BLaER1 treated with 17β-estradiol and CSF1 and Interleukin-3, amounts not matched to agents 10 nM and 100 nM (cell line): ENCODE data around the gene TXNDC2.
"Not testable (repeated sequence)": the region's sequence is repeated elsewhere in the genome, so short reads cannot be mapped to it uniquely, and the experiment has no call there.

Source experiments
- H3K27ac ChIP-seq, 11 experiments: shearing (Covaris generic); formaldehyde crosslinking; 2 replicates each; pipeline ENCODE4 v1.8.1; 2022
- H3K27me3 ChIP-seq, 11 experiments: shearing (Covaris generic); formaldehyde crosslinking; 2 replicates each; pipeline ENCODE4 v1.8.1; 2022
- H3K36me3 ChIP-seq, 11 experiments: shearing (Covaris generic); formaldehyde crosslinking; 2 replicates each; pipeline ENCODE4 v1.8.1; 2022
- H3K4me1 ChIP-seq, 10 experiments: shearing (Covaris generic); formaldehyde crosslinking; 2 replicates each; pipeline ENCODE4 v1.8.1; 2022
- H3K4me2 ChIP-seq, 11 experiments: shearing (Covaris generic); formaldehyde crosslinking; 2 replicates each; pipeline ENCODE4 v1.8.1; 2022
- H3K4me3 ChIP-seq, 10 experiments: shearing (Covaris generic); formaldehyde crosslinking; 2 replicates each; pipeline ENCODE4 v1.8.1; 2022
- H3K9ac ChIP-seq, 11 experiments: shearing (Covaris generic); formaldehyde crosslinking; 2 replicates each; pipeline ENCODE4 v1.8.1; 2022
- H3K9me3 ChIP-seq, 11 experiments: shearing (Covaris generic); formaldehyde crosslinking; replicated peaks in 1 of 11; 2 replicates each; pipeline ENCODE4 v1.8.1; 2022
- H4K20me1 ChIP-seq, 11 experiments: shearing (Covaris generic); formaldehyde crosslinking; 2 replicates each; pipeline ENCODE4 v1.8.1; 2022
- Cebpa-rat ChIP-seq, 11 experiments: shearing (Covaris generic); IDR thresholded peaks; 2 replicates each; pipeline ENCODE4 v1.8.1; 2022

Gene TXNDC2

GRCh38 chr18:9910661-9911060 lies 24.9 kb downstream of the TXNDC2 start:
- Histone ChIP-seq H3K4me3 (no peak overlapping the region), H3K27ac (no peak overlapping the region), H3K4me1 (peaks cover 4 to 8% (median 7%) of the 10 kb centered on the region in 10 experiments; a peak in 18 of 20 replicates), H3K4me2 (no peak overlapping the region), H3K9me3 (peaks cover 0 to 8% (median 6%) of the 10 kb centered on the region in 11 experiments; a peak in 11 of 22 replicates), H3K9ac (no peak overlapping the region), H3K36me3 (no peaks in the 10 kb centered on the region), H3K27me3 (no peaks in the 10 kb centered on the region), H4K20me1 (peaks cover 9 to 12% (median 12%) of the 10 kb centered on the region in 11 experiments; a peak in 21 of 22 replicates)
- no peak for TF ChIP-seq Cebpa-rat (IDR thresholded peaks at IDR 0.05)

GRCh38 chr18:9911226-9911625 lies 25.5 kb downstream of the TXNDC2 start:
- Histone ChIP-seq H3K27me3 (no peaks in the 10 kb centered on the region), H4K20me1 (peaks cover 15 to 18% (median 17%) of the 10 kb centered on the region in 11 experiments; a peak in 21 of 22 replicates), H3K36me3 (no peaks in the 10 kb centered on the region), H3K9ac (no peak overlapping the region), H3K4me3 (no peak overlapping the region), H3K27ac (no peak overlapping the region), H3K4me2 (no peak overlapping the region), H3K9me3 (peaks cover 0 to 8% (median 6%) of the 10 kb centered on the region in 11 experiments; a peak in 11 of 22 replicates), H3K4me1 (peaks cover 5 to 14% (median 12%) of the 10 kb centered on the region in 10 experiments; a peak in 19 of 20 replicates)
- no peak for TF ChIP-seq Cebpa-rat (IDR thresholded peaks at IDR 0.05)

GRCh38 chr18:9912285-9912684 lies 26.5 kb downstream of the TXNDC2 start:
- not testable (repeated sequence) for H3K4me2 ChIP-seq, H3K9ac ChIP-seq, H3K36me3 ChIP-seq, H3K9me3 ChIP-seq, H3K27me3 ChIP-seq, H3K4me3 ChIP-seq, H3K27ac ChIP-seq
- Histone ChIP-seq H4K20me1 (peaks cover 25 to 29% (median 28%) of the 10 kb centered on the region in 11 experiments), H3K4me1 (peaks cover 15 to 24% (median 22%) of the 10 kb centered on the region in 10 experiments)

GRCh38 chr18:9913151-9913525 lies 27.4 kb downstream of the TXNDC2 start:
- Histone ChIP-seq H3K27ac (peak overlapping the region in 10 of 11 experiments; percentile 94 to 100 (median 98); a peak in 20 of 22 replicates), H3K36me3 (no peaks in the 10 kb centered on the region), H3K4me1 (peaks cover 24 to 32% (median 30%) of the 10 kb centered on the region in 10 experiments), H3K4me2 (peak overlapping the region; percentile 65 to 86 (median 78)), H3K4me3 (peak overlapping the region; percentile 89 to 99 (median 98)), H3K9ac (peak overlapping the region; percentile 94 to 100 (median 98)), H3K9me3 (peaks cover 0 to 8% (median 6%) of the 10 kb centered on the region in 11 experiments; a peak in 11 of 22 replicates), H3K27me3 (no peaks in the 10 kb centered on the region), H4K20me1 (peaks cover 34 to 37% (median 36%) of the 10 kb centered on the region in 11 experiments)
- TF ChIP-seq Cebpa-rat (IDR thresholded peaks at IDR 0.05): no peak

GRCh38 chr18:9913526-9914333 lies 28.0 kb downstream of the TXNDC2 start, which contains the start of gene VAPA:
VAPA (plus strand) TSS chr18:9914016; CDS start chr18:9914257, 241 bp downstream.
- H3K9ac ChIP-seq: peak within 1 kb of the TSS; percentile 94 to 100 (median 98)
- peak within 1 kb of the TSS; percentile 94 to 100 (median 99) for H3K27ac ChIP-seq
- H3K27me3 ChIP-seq: no peaks in the 10 kb centered on the region
- peaks cover 30 to 38% (median 34%) of the 10 kb centered on the region in 10 experiments for H3K4me1 ChIP-seq
- TF ChIP-seq Cebpa-rat (IDR thresholded peaks at IDR 0.05): no peak
- 0 out of 22 replicates have a peak, but pooled peaks cover 0 to 2% (median 0%) of the 10 kb centered on the region in 11 experiments for H3K36me3 ChIP-seq
- H3K9me3 ChIP-seq: peaks cover 0 to 8% (median 6%) of the 10 kb centered on the region in 11 experiments; a peak in 11 of 22 replicates
- H3K4me3 ChIP-seq: peak within 1 kb of the TSS; percentile 89 to 99 (median 98)
- peak within 1 kb of the TSS; percentile 71 to 92 (median 86) for H3K4me2 ChIP-seq
- peaks cover 40 to 43% (median 42%) of the 10 kb centered on the region in 11 experiments for H4K20me1 ChIP-seq

- H3K36me3 ChIP-seq: 0 out of 22 replicates have a peak, but pooled peaks cover 0 to 4% (median 0%) of the 10 kb centered on the region in 11 experiments
- H3K27ac ChIP-seq: peak overlapping the region; percentile 94 to 100 (median 99)
- H4K20me1 ChIP-seq: peaks cover 45 to 48% (median 48%) of the 10 kb centered on the region in 11 experiments
- H3K4me2 ChIP-seq: no peak overlapping the region; a peak in 1 of 22 replicates
- H3K9ac ChIP-seq: peak overlapping the region; percentile 94 to 100 (median 98)
- H3K9me3 ChIP-seq: peaks cover 0 to 8% (median 6%) of the 10 kb centered on the region in 11 experiments; a peak in 11 of 22 replicates
- peaks cover 35 to 43% (median 38%) of the 10 kb centered on the region in 10 experiments for H3K4me1 ChIP-seq
- no peak for TF ChIP-seq Cebpa-rat (IDR thresholded peaks at IDR 0.05)
- peak overlapping the region; percentile 89 to 99 (median 98) for H3K4me3 ChIP-seq
- H3K27me3 ChIP-seq: no peaks in the 10 kb centered on the region
Measured at GRCh38 chr18:9914334-9914583, 28.5 kb downstream of the TXNDC2 start.

- peak overlapping the region; percentile 94 to 100 (median 98) for H3K9ac ChIP-seq
- H4K20me1 ChIP-seq: peaks cover 50 to 53% (median 52%) of the 10 kb centered on the region in 11 experiments
- peaks cover 0 to 8% (median 6%) of the 10 kb centered on the region in 11 experiments; a peak in 11 of 22 replicates for H3K9me3 ChIP-seq
- H3K27ac ChIP-seq: peak overlapping the region; percentile 94 to 100 (median 99)
- no peaks in the 10 kb centered on the region for H3K27me3 ChIP-seq
- peaks cover 37 to 47% (median 42%) of the 10 kb centered on the region in 10 experiments for H3K4me1 ChIP-seq
- H3K4me2 ChIP-seq: peak overlapping the region; percentile 71 to 92 (median 84)
- TF ChIP-seq Cebpa-rat (IDR thresholded peaks at IDR 0.05): no peak
- 0 out of 22 replicates have a peak, but pooled peaks cover 0 to 4% (median 0%) of the 10 kb centered on the region in 11 experiments for H3K36me3 ChIP-seq
- peak overlapping the region; percentile 89 to 99 (median 98) for H3K4me3 ChIP-seq
Measured at GRCh38 chr18:9914584-9915290, 29.0 kb downstream of the TXNDC2 start.

GRCh38 chr18:9915291-9916076 lies 29.7 kb downstream of the TXNDC2 start:
- peaks cover 57 to 61% (median 60%) of the 10 kb centered on the region in 11 experiments for H4K20me1 ChIP-seq
- H3K4me3 ChIP-seq: peak overlapping the region; percentile 89 to 99 (median 98)
- H3K9me3 ChIP-seq: peaks cover 0 to 8% (median 6%) of the 10 kb centered on the region in 11 experiments; a peak in 11 of 22 replicates
- 0 out of 22 replicates have a peak, but pooled peaks cover 0 to 4% (median 0%) of the 10 kb centered on the region in 11 experiments for H3K36me3 ChIP-seq
- peak overlapping the region; percentile 94 to 100 (median 99) for H3K27ac ChIP-seq
- H3K27me3 ChIP-seq: no peaks in the 10 kb centered on the region
- peak overlapping the region; percentile 94 to 100 (median 98) for H3K9ac ChIP-seq
- peak overlapping the region; percentile 71 to 92 (median 84) for H3K4me2 ChIP-seq
- no peak for TF ChIP-seq Cebpa-rat (IDR thresholded peaks at IDR 0.05)
- H3K4me1 ChIP-seq: peaks cover 43 to 54% (median 49%) of the 10 kb centered on the region in 10 experiments
